Astrocyte of the spinal cord (primary cell): Measurements from ENCODE around the gene EXTL2.
A peak's percentile ranks its signal among the peaks of the same experiment; 100 is the strongest.

Experiments used
- DNase-seq: peaks from one replicate; pipeline ENCODE4 v3.0.0; 2011; ENCODE audit warnings: low read depth, low spot score
- H3K4me3 ChIP-seq: 2 replicates; pipeline ENCODE4 v1.5.1; 2011; ENCODE audit warnings: low read depth, mild to moderate bottlenecking, low read length, moderate library complexity
- in situ Hi-C: cut with HindIII; loops from 2 replicates; pipeline ENCODE4 v1.10.0; 2017; ENCODE audit warnings: low sequenced_read_pairs
- TF ChIP-seq, protein P1 (sequence below): IDR thresholded peaks from 2 replicates; pipeline ENCODE4 v1.5.1; 2012; ENCODE audit warnings: low read depth, mild to moderate bottlenecking, low read length, inconsistent platforms

Gene EXTL2

GRCh38 chr1:100869996-100870395 lies 24.6 kb downstream of the EXTL2 start:
- DNase-seq, result no peak
- in situ Hi-C loops, result no loop called here
- no peak overlapping the region for H3K4me3 ChIP-seq
- TF ChIP-seq, protein P1, sequence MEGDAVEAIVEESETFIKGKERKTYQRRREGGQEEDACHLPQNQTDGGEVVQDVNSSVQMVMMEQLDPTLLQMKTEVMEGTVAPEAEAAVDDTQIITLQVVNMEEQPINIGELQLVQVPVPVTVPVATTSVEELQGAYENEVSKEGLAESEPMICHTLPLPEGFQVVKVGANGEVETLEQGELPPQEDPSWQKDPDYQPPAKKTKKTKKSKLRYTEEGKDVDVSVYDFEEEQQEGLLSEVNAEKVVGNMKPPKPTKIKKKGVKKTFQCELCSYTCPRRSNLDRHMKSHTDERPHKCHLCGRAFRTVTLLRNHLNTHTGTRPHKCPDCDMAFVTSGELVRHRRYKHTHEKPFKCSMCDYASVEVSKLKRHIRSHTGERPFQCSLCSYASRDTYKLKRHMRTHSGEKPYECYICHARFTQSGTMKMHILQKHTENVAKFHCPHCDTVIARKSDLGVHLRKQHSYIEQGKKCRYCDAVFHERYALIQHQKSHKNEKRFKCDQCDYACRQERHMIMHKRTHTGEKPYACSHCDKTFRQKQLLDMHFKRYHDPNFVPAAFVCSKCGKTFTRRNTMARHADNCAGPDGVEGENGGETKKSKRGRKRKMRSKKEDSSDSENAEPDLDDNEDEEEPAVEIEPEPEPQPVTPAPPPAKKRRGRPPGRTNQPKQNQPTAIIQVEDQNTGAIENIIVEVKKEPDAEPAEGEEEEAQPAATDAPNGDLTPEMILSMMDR, result no peak

- no peak overlapping the region for H3K4me3 ChIP-seq
- in situ Hi-C loops, result no loop called here
- DNase-seq, result peak; percentile 72
- TF ChIP-seq, protein P1, result peak; percentile 35
Measured at GRCh38 chr1:100868364-100868995, 26.2 kb downstream of the EXTL2 start.

GRCh38 chr1:100866901-100867206 lies 27.8 kb downstream of the EXTL2 start:
- no peak overlapping the region for H3K4me3 ChIP-seq
- in situ Hi-C loops, result no loop called here

GRCh38 chr1:100866041-100866900 lies 28.4 kb downstream of the EXTL2 start:
- TF ChIP-seq, protein P1, result peak; percentile 48
- H3K4me3 ChIP-seq, result no peak overlapping the region
- peak; percentile 66 for DNase-seq
- in situ Hi-C loops, result no loop called here

More at GRCh38 chr1:100866901-100867206, 27.8 kb downstream of the EXTL2 start:
- DNase-seq, result no peak
- TF ChIP-seq, protein P1, result no peak

GRCh38 chr1:100862591-100862990 lies 32.1 kb downstream of the EXTL2 start:
- H3K4me3 ChIP-seq, result no peak overlapping the region
- DNase-seq, result peak; percentile 84
- TF ChIP-seq, protein P1, result no peak
- in situ Hi-C loops, result no loop called here

GRCh38 chr1:100861379-100861778 lies 33.3 kb downstream of the EXTL2 start:
- DNase-seq, result no peak
- no peak overlapping the region for H3K4me3 ChIP-seq
- TF ChIP-seq, protein P1, result no peak
- in situ Hi-C loops, result no loop called here
